BE2C (cell line): ENCODE data around the gene STK39.

Experiments
- DNase-seq: peaks from one replicate; pipeline ENCODE4 v3.0.0-alpha.2; 2020
- H3K27me3 ChIP-seq: fragments of 250-450 bp; sonication (Bioruptor Pico); 2 replicates; pipeline ENCODE4 v1.5.1; 2020; ENCODE audit warnings: mild to moderate bottlenecking
- H3K36me3 ChIP-seq: fragments of 250-450 bp; sonication (Bioruptor Pico); 2 replicates; pipeline ENCODE4 v1.5.1; 2020; ENCODE audit warnings: mild to moderate bottlenecking
- H3K4me1 ChIP-seq: fragments of 250-450 bp; sonication (Bioruptor Pico); 2 replicates; pipeline ENCODE4 v1.5.1; 2020
- H3K4me3 ChIP-seq: 2 replicates; pipeline ENCODE4 v1.5.1; 2011; ENCODE audit warnings: low read depth, low read length
- H3K9me3 ChIP-seq: fragments of 250-450 bp; sonication (Bioruptor Pico); 2 replicates; pipeline ENCODE4 v1.5.1; 2020
- CTCF ChIP-seq: IDR thresholded peaks from 2 replicates; pipeline ENCODE4 v1.5.1; 2012; ENCODE audit warnings: mild to moderate bottlenecking, low read depth, low read length

Gene STK39

GRCh38 chr2:167957662-167958061, 289.7 kb downstream of the STK39 start:
- TF ChIP-seq CTCF = no peak
- no peaks in the 10 kb centered on the region; the same call in 1 of the 2 replicates for H3K4me1 ChIP-seq
- no peak for DNase-seq
- H3K9me3 ChIP-seq = no peaks in the 10 kb centered on the region
- H3K36me3 ChIP-seq = no peaks in the 10 kb centered on the region
- H3K4me3 ChIP-seq = no peak overlapping the region
- H3K27me3 ChIP-seq = no peaks in the 10 kb centered on the region

GRCh38 chr2:167955264-167955906, 292.0 kb downstream of the STK39 start:
- Histone ChIP-seq H3K4me3 (no peak overlapping the region), H3K36me3 (no peaks in the 10 kb centered on the region), H3K27me3 (no peaks in the 10 kb centered on the region), H3K9me3 (no peaks in the 10 kb centered on the region), H3K4me1 (no peaks in the 10 kb centered on the region)
- TF ChIP-seq CTCF = no peak
- no peak for DNase-seq

GRCh38 chr2:167954495-167954894, 292.9 kb downstream of the STK39 start:
- Histone ChIP-seq H3K27me3 (no peaks in the 10 kb centered on the region), H3K36me3 (no peaks in the 10 kb centered on the region), H3K4me1 (no peaks in the 10 kb centered on the region), H3K9me3 (no peaks in the 10 kb centered on the region), H3K4me3 (no peak overlapping the region)
- no peak for TF ChIP-seq CTCF
- no peak for DNase-seq

- Histone ChIP-seq H3K4me1 (no peaks in the 10 kb centered on the region), H3K27me3 (no peaks in the 10 kb centered on the region), H3K9me3 (no peaks in the 10 kb centered on the region), H3K4me3 (no peak overlapping the region), H3K36me3 (no peaks in the 10 kb centered on the region)
- TF ChIP-seq CTCF = no peak
- no peak for DNase-seq
Measured at GRCh38 chr2:167953776-167954175, 293.6 kb downstream of the STK39 start.

GRCh38 chr2:167950571-167950970, 296.8 kb downstream of the STK39 start:
- H3K4me3 ChIP-seq = no peak overlapping the region
- no peaks in the 10 kb centered on the region for H3K9me3 ChIP-seq
- no peaks in the 10 kb centered on the region for H3K36me3 ChIP-seq
- H3K27me3 ChIP-seq = no peaks in the 10 kb centered on the region
- no peak for DNase-seq
- no peak for TF ChIP-seq CTCF
- H3K4me1 ChIP-seq = no peaks in the 10 kb centered on the region

GRCh38 chr2:167946441-167946841, 301.0 kb downstream of the STK39 start:
- Histone ChIP-seq H3K4me3 (no peak overlapping the region), H3K27me3 (no peaks in the 10 kb centered on the region), H3K4me1 (no peaks in the 10 kb centered on the region), H3K9me3 (no peaks in the 10 kb centered on the region), H3K36me3 (no peaks in the 10 kb centered on the region)
- DNase-seq = no peak
- TF ChIP-seq CTCF = no peak
